Suprapubic skin (tissue), 4 donors: Measurements from ENCODE around the gene FOXS1.

Experiments used
- CTCF ChIP-seq, 2 donors: fragments of 200-600 bp in 1 of 2; fragments of 450-650 bp in 1 of 2; sonication (generic) in 1 of 2; IDR thresholded peaks; one replicate each; pipeline ENCODE4 v1.5.1; 2016 to 2019; ENCODE audit warnings: antibody characterized with exemption in 2 of 2, mild to moderate bottlenecking in 1 of 2, moderate library complexity in 1 of 2
- POLR2A ChIP-seq, 2 donors: fragments of 450-650 bp; IDR thresholded peaks; one replicate each; pipeline ENCODE4 v1.6.1; 2017; ENCODE audit warnings: antibody characterized with exemption in 2 of 2, mild to moderate bottlenecking in 2 of 2, moderate library complexity in 2 of 2
- POLR2AphosphoS5 ChIP-seq, 3 donors: sonication (generic); formaldehyde crosslinking; IDR thresholded peaks; one replicate each; pipeline ENCODE4 v1.6.1; 2017; ENCODE audit warnings: antibody characterized with exemption in 3 of 3

- no peak for TF ChIP-seq CTCF (IDR thresholded peaks at IDR 0.05)
- no peak for TF ChIP-seq POLR2A (IDR thresholded peaks at IDR 0.05)
- TF ChIP-seq POLR2AphosphoS5 (IDR thresholded peaks at IDR 0.05) = no peak
Measured at GRCh38 chr20:31861385-31862156, 16.2 kb upstream of the FOXS1 start.
